ENCODE data around the gene GP1BA. TPM values are rescaled to one million over a fixed set of nuclear protein-coding genes. Genes with fewer than 3 reads are reported as not detected.

GP1BA gene
- total RNA-seq, 1 experiment from 2014 or later: 0.15 TPM

GRCh38 chr17:4901108-4901647, 30.9 kb upstream of the GP1BA start:
- intact Hi-C loops (cut with micrococcal nuclease; ENCODE audit: unreplicated experiment) (no loop called here), in situ Hi-C loops (cut with HindIII; ENCODE audit: low pct_unique_long_range_greater_than_20kb, low sequenced_read_pairs) (no loop called here)
- ChIA-PET POLR2A (no interaction called here), CTCF (no interaction called here)
- no peak for TF ChIP-seq CTCF (IDR thresholded peaks at IDR 0.05)
- TF ChIP-seq TCF7L2 (IDR thresholded peaks at IDR 0.05; ENCODE audit: low read depth, low read length): no peak
- TF ChIP-seq SIN3A (IDR thresholded peaks at IDR 0.05; ENCODE audit: borderline replicate concordance, insufficient read depth, low read depth, low read length): no peak
- TF ChIP-seq REST (IDR thresholded peaks at IDR 0.05; ENCODE audit: insufficient read depth in 1 of 2, low read depth in 2 of 2, low read length in 1 of 2): no peak
- no peak for TF ChIP-seq POLR2AphosphoS5 (IDR thresholded peaks at IDR 0.05; ENCODE audit: low read depth, low read length)
- DNase-seq (ENCODE audit: low read depth, low spot score) (no peak), ATAC-seq (no peak)
- Histone ChIP-seq H3K9me3 (ENCODE audit: control insufficient read depth, insufficient read depth, low read depth, low read length) (no peaks in the 10 kb centered on the region), H3K27ac (ENCODE audit: low read length) (no peak overlapping the region), H3K4me1 (ENCODE audit: control insufficient read depth, insufficient read depth, low read length) (no peaks in the 10 kb centered on the region; the same call in 1 of the 2 replicates), H3K36me3 (ENCODE audit: control insufficient read depth, insufficient read depth, low read length) (no peaks in the 10 kb centered on the region), H3K4me3 (ENCODE audit: low read depth in 2 of 2, low read length in 2 of 2) (no peak overlapping the region), H3K27me3 (ENCODE audit: control insufficient read depth, insufficient read depth, low read length) (no peaks in the 10 kb centered on the region)
- BruUV-seq (replicated peaks): no TSS peak

- H3K9me3 ChIP-seq (ENCODE audit: control insufficient read depth, insufficient read depth, low read depth, low read length): no peaks in the 10 kb centered on the region
- CTCF ChIA-PET: no interaction called here
- BruUV-seq (replicated peaks): no TSS peak
- POLR2A ChIA-PET: no interaction called here
- ATAC-seq (no peak; the same call in 1 of the 2 replicates), DNase-seq (ENCODE audit: low read depth, low spot score) (no peak)
- TF ChIP-seq REST (IDR thresholded peaks at IDR 0.05; ENCODE audit: insufficient read depth in 1 of 2, low read depth in 2 of 2, low read length in 1 of 2) (no peak), TCF7L2 (IDR thresholded peaks at IDR 0.05; ENCODE audit: low read depth, low read length) (no peak), SIN3A (IDR thresholded peaks at IDR 0.05; ENCODE audit: borderline replicate concordance, insufficient read depth, low read depth, low read length) (no peak), POLR2AphosphoS5 (IDR thresholded peaks at IDR 0.05; ENCODE audit: low read depth, low read length) (no peak), CTCF (IDR thresholded peaks at IDR 0.05) (no peak)
- intact Hi-C loops (cut with micrococcal nuclease; ENCODE audit: unreplicated experiment) (no loop called here), in situ Hi-C loops (cut with HindIII; ENCODE audit: low pct_unique_long_range_greater_than_20kb, low sequenced_read_pairs) (no loop called here)
- H3K4me3 ChIP-seq (ENCODE audit: low read depth in 2 of 2, low read length in 2 of 2): no peak overlapping the region
- H3K36me3 ChIP-seq (ENCODE audit: control insufficient read depth, insufficient read depth, low read length): no peaks in the 10 kb centered on the region
- H3K27ac ChIP-seq (ENCODE audit: low read length): no peak overlapping the region
- no peaks in the 10 kb centered on the region for H3K27me3 ChIP-seq (ENCODE audit: control insufficient read depth, insufficient read depth, low read length)
- H3K4me1 ChIP-seq (ENCODE audit: control insufficient read depth, insufficient read depth, low read length): no peaks in the 10 kb centered on the region; the same call in 1 of the 2 replicates
Observed at GRCh38 chr17:4901648-4902344, 30.3 kb upstream of the GP1BA start.
